ENCODE data around the gene RPL27A. TPM values are rescaled to one million over a fixed set of nuclear protein-coding genes. Genes with fewer than 3 reads are reported as not detected.

The RPL27A gene
- polyA plus RNA-seq, 1 of the 3 experiments (the other 2 are of a cell fraction) = 1,162 TPM

DNA sequence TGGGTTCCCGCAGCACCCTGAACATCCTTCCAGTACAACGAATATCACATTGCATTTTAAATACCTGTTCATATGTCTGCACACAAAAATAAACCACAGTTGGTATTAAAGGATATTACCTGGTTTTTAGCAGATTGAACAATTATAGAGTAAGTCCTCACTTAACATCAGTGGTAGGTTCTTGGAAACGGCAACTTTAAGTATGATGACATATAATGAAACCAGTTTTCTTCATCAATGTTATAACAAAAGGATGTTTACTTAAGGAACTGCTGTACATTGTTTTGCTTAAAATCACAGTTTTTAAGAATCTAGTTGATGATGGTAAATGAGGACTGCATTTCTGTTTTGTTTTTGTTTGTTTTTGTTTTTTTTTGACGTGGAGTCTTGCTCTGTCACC lies 28.1 kb upstream of the RPL27A start:
- H3K4me3 ChIP-seq (ENCODE audit: low read depth in 2 of 2, low read length in 1 of 2) = no peak overlapping the region
- peaks cover 16% of the 10 kb centered on the region for H3F3A ChIP-seq (replicated peaks; ENCODE audit: insufficient read depth)
- no peak for TF ChIP-seq TAF1 (IDR thresholded peaks at IDR 0.05; ENCODE audit: borderline replicate concordance, low read depth, low read length)
- TF ChIP-seq, protein P1, sequence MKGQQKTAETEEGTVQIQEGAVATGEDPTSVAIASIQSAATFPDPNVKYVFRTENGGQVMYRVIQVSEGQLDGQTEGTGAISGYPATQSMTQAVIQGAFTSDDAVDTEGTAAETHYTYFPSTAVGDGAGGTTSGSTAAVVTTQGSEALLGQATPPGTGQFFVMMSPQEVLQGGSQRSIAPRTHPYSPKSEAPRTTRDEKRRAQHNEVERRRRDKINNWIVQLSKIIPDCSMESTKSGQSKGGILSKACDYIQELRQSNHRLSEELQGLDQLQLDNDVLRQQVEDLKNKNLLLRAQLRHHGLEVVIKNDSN (IDR thresholded peaks at IDR 0.05; ENCODE audit: borderline replicate concordance, low read depth) = no peak
- TF ChIP-seq, protein P2, sequence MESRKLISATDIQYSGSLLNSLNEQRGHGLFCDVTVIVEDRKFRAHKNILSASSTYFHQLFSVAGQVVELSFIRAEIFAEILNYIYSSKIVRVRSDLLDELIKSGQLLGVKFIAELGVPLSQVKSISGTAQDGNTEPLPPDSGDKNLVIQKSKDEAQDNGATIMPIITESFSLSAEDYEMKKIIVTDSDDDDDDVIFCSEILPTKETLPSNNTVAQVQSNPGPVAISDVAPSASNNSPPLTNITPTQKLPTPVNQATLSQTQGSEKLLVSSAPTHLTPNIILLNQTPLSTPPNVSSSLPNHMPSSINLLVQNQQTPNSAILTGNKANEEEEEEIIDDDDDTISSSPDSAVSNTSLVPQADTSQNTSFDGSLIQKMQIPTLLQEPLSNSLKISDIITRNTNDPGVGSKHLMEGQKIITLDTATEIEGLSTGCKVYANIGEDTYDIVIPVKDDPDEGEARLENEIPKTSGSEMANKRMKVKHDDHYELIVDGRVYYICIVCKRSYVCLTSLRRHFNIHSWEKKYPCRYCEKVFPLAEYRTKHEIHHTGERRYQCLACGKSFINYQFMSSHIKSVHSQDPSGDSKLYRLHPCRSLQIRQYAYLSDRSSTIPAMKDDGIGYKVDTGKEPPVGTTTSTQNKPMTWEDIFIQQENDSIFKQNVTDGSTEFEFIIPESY (IDR thresholded peaks at IDR 0.05; ENCODE audit: borderline replicate concordance, low read depth) = no peak
- no peak for TF ChIP-seq RAD21 (IDR thresholded peaks at IDR 0.05; ENCODE audit: low read length)
- TF ChIP-seq SIN3A (IDR thresholded peaks at IDR 0.05; ENCODE audit: borderline replicate concordance, low read depth, low read length) = no peak
- TF ChIP-seq, protein P3, sequence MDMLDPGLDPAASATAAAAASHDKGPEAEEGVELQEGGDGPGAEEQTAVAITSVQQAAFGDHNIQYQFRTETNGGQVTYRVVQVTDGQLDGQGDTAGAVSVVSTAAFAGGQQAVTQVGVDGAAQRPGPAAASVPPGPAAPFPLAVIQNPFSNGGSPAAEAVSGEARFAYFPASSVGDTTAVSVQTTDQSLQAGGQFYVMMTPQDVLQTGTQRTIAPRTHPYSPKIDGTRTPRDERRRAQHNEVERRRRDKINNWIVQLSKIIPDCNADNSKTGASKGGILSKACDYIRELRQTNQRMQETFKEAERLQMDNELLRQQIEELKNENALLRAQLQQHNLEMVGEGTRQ (IDR thresholded peaks at IDR 0.05; ENCODE audit: borderline replicate concordance, low read depth, low read length) = no peak
- TF ChIP-seq YY1 (IDR thresholded peaks at IDR 0.05; ENCODE audit: low read depth) = no peak
- no peak for TF ChIP-seq RXRA (IDR thresholded peaks at IDR 0.05; ENCODE audit: borderline replicate concordance, low read depth)
- TF ChIP-seq RCOR1 (IDR thresholded peaks at IDR 0.05; ENCODE audit: low read length) = no peak
- no peak for TF ChIP-seq POLR2AphosphoS5 (IDR thresholded peaks at IDR 0.05; ENCODE audit: low read depth, low read length)
- TF ChIP-seq GATA2 (CRISPR knock-in tag; IDR thresholded peaks at IDR 0.05) = no peak
- H4K20me1 ChIP-seq (ENCODE audit: insufficient read depth) = no peaks in the 10 kb centered on the region
- ChIA-PET CTCF (no interaction called here), POLR2A (no interaction called here)
- 83% methylated on average over 4 of the region's 4 CpGs for WGBS (ENCODE audit: low lambda C conversion rate)
- H3K9ac ChIP-seq = no peak overlapping the region
- H3K4me2 ChIP-seq = no peak overlapping the region
- peaks cover 0 to 7% of the 10 kb centered on the region in 2 experiments; a peak in 3 of 4 replicates for H3K4me1 ChIP-seq (ENCODE audit: control insufficient read depth in 1 of 2, insufficient read depth in 2 of 2, low read depth in 1 of 2, low read length in 1 of 2)
- H3K79me2 ChIP-seq (ENCODE audit: insufficient read depth) = no peaks in the 10 kb centered on the region
- no peak overlapping the region for H2AFZ ChIP-seq (ENCODE audit: low read depth)
- no peak overlapping the region for H3K27ac ChIP-seq (ENCODE audit: low read depth in 2 of 2, low read length in 1 of 2)
- H3K9me3 ChIP-seq = no peaks in the 10 kb centered on the region
- H3K9me2 ChIP-seq = no peaks in the 10 kb centered on the region
- H3K27me3 ChIP-seq (ENCODE audit: insufficient read depth) = no peaks in the 10 kb centered on the region
- H3K36me3 ChIP-seq (replicated peaks in 1 of 2; ENCODE audit: control insufficient read depth in 1 of 2, insufficient read depth in 2 of 2, low read length in 1 of 2) = peaks cover 0 to 3% of the 10 kb centered on the region in 2 experiments
- no peak for DNase-seq

DNA sequence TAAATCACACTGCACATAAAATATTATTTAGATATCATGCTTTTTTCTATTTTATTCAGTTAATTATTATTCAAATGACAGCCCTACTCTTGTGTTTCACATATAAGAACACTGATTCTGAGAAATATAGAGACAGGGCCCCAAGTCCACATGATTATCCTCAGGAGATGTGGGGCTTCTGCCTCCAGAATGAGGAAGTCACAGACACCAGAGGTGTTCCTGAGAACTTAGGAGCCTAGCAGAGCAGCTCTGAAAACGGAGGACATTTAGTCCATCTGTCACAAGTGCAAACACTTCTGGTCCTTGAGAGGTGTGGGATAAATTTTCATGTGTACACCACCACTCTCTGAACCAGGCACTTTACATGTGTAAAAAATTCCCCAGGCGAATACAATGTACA lies 26.3 kb upstream of the RPL27A start:
- ChIA-PET POLR2A (no interaction called here), CTCF (interaction anchor here (1.2 to 1.6 kb wide), 2 partner anchors 11 to 17 kb away, joined by 3 to 5 read pairs; no protein-coding TSS in a partner anchor)
- no peak overlapping the region for H3K27ac ChIP-seq (ENCODE audit: low read depth in 2 of 2, low read length in 1 of 2)
- H3K36me3 ChIP-seq (replicated peaks in 1 of 2; ENCODE audit: control insufficient read depth in 1 of 2, insufficient read depth in 2 of 2, low read length in 1 of 2) = peaks cover 0 to under 1% of the 10 kb centered on the region in 2 experiments
- H3K9me2 ChIP-seq = no peaks in the 10 kb centered on the region
- no peaks in the 10 kb centered on the region for H3K79me2 ChIP-seq (ENCODE audit: insufficient read depth)
- H3K4me2 ChIP-seq = no peak overlapping the region
- no peak overlapping the region for H2AFZ ChIP-seq (ENCODE audit: low read depth)
- no peaks in the 10 kb centered on the region for H3K9me3 ChIP-seq
- 100% methylated on average over 2 of the region's 2 CpGs for WGBS (ENCODE audit: low lambda C conversion rate)
- H4K20me1 ChIP-seq (ENCODE audit: insufficient read depth) = no peaks in the 10 kb centered on the region
- no peak overlapping the region for H3K9ac ChIP-seq
- peaks cover 16% of the 10 kb centered on the region for H3F3A ChIP-seq (replicated peaks; ENCODE audit: insufficient read depth)
- H3K27me3 ChIP-seq (ENCODE audit: insufficient read depth) = no peaks in the 10 kb centered on the region
- H3K4me3 ChIP-seq (ENCODE audit: low read depth in 2 of 2, low read length in 1 of 2) = no peak overlapping the region
- DNase-seq = no peak
- H3K4me1 ChIP-seq (ENCODE audit: control insufficient read depth in 1 of 2, insufficient read depth in 2 of 2, low read depth in 1 of 2, low read length in 1 of 2) = peaks cover 0 to 7% of the 10 kb centered on the region in 2 experiments; a peak in 3 of 4 replicates
- no peak for TF ChIP-seq MEF2A (IDR thresholded peaks at IDR 0.05; ENCODE audit: borderline replicate concordance, low read depth)
- TF ChIP-seq RXRA (IDR thresholded peaks at IDR 0.05; ENCODE audit: borderline replicate concordance, low read depth) = no peak
- TF ChIP-seq, protein P3 (IDR thresholded peaks at IDR 0.05; ENCODE audit: borderline replicate concordance, low read depth, low read length) = no peak
- TF ChIP-seq ELF1 (IDR thresholded peaks at IDR 0.05) = no peak
- no peak for TF ChIP-seq FOXM1 (IDR thresholded peaks at IDR 0.05; ENCODE audit: low read depth)
- TF ChIP-seq, protein P4, sequence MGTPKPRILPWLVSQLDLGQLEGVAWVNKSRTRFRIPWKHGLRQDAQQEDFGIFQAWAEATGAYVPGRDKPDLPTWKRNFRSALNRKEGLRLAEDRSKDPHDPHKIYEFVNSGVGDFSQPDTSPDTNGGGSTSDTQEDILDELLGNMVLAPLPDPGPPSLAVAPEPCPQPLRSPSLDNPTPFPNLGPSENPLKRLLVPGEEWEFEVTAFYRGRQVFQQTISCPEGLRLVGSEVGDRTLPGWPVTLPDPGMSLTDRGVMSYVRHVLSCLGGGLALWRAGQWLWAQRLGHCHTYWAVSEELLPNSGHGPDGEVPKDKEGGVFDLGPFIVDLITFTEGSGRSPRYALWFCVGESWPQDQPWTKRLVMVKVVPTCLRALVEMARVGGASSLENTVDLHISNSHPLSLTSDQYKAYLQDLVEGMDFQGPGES (IDR thresholded peaks at IDR 0.05; ENCODE audit: low read depth, low read length) = no peak
- no peak for TF ChIP-seq YY1 (IDR thresholded peaks at IDR 0.05; ENCODE audit: low read depth)
- TF ChIP-seq RCOR1 (IDR thresholded peaks at IDR 0.05; ENCODE audit: low read length) = no peak
- TF ChIP-seq, protein P5, sequence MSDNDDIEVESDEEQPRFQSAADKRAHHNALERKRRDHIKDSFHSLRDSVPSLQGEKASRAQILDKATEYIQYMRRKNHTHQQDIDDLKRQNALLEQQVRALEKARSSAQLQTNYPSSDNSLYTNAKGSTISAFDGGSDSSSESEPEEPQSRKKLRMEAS (IDR thresholded peaks at IDR 0.05; ENCODE audit: low read depth) = no peak
- TF ChIP-seq JUND (IDR thresholded peaks at IDR 0.05) = no peak
- TF ChIP-seq, protein P2 (IDR thresholded peaks at IDR 0.05; ENCODE audit: borderline replicate concordance, low read depth) = no peak
- TF ChIP-seq SMC3 (IDR thresholded peaks at IDR 0.05; ENCODE audit: low read depth, low read length) = no peak
- no peak for TF ChIP-seq RAD21 (IDR thresholded peaks at IDR 0.05; ENCODE audit: low read length)
- TF ChIP-seq NRF1 (IDR thresholded peaks at IDR 0.05; ENCODE audit: low read depth, low read length) = no peak
